ENCODE measurements around the gene SLC35G3. TPM values are rescaled to one million over a fixed set of nuclear protein-coding genes. Genes with fewer than 3 reads are reported as not detected.
"Not testable (repeated sequence)": the region's sequence is repeated elsewhere in the genome, so short reads cannot be mapped to it uniquely, and the experiment has no call there.

Gene SLC35G3
- total and polyA plus RNA-seq, 10 of the 15 experiments (the other 5 are each of a cell fraction or from before 2014, with no cell fraction given) = not detected

GRCh38 chr17:35235289-35235688 lies 41.1 kb upstream of the SLC35G3 start:
- intact Hi-C loops (cut with micrococcal nuclease; ENCODE audit: unreplicated experiment) (no loop called here), in situ Hi-C loops (cut with MboI) (no loop called here)
- no TSS peak for BruUV-seq (replicated peaks)
- Histone ChIP-seq H3K4me2 (ENCODE audit: control insufficient read depth, insufficient read depth) (no peak overlapping the region), H3K79me2 (ENCODE audit: control insufficient read depth, insufficient read depth, low read length) (no peaks in the 10 kb centered on the region), H3K9me3 (replicated peaks; ENCODE audit: control insufficient read depth, insufficient read depth, low read length) (no peaks in the 10 kb centered on the region), H3K4me3 (no peak overlapping the region), H3K9ac (ENCODE audit: control insufficient read depth, insufficient read depth, low read length) (no peak overlapping the region), H3K4me1 (ENCODE audit: control insufficient read depth, insufficient read depth, low read length) (no peaks in the 10 kb centered on the region), H3K36me3 (ENCODE audit: control insufficient read depth in 2 of 2, insufficient read depth in 2 of 2, low read length in 1 of 2) (no peaks in the 10 kb centered on the region), H4K20me1 (ENCODE audit: control insufficient read depth, insufficient read depth) (no peaks in the 10 kb centered on the region), H3K27me3 (replicated peaks in 1 of 2; ENCODE audit: control insufficient read depth in 2 of 2, insufficient read depth in 2 of 2, low read length in 1 of 2) (no peaks in the 10 kb centered on the region), H3K27ac (ENCODE audit: control insufficient read depth, insufficient read depth) (no peak overlapping the region), H2AFZ (ENCODE audit: control insufficient read depth, low read depth, low read length) (no peak overlapping the region)
- no peak for TF ChIP-seq CEBPB (IDR thresholded peaks at IDR 0.05; ENCODE audit: borderline replicate concordance in 1 of 2, low read depth in 2 of 2, low read length in 2 of 2)
- ChIA-PET RAD21 (ENCODE audit: unreplicated experiment) (no interaction called here), CTCF (no interaction called here), POLR2A (no interaction called here), SMC1A (ENCODE audit: uncharacterized antibody, unreplicated experiment) (no interaction called here)
- DNase-seq (ENCODE audit: low read depth, low spot score) (no peak), FAIRE-seq (no peak), ATAC-seq (no peak)
- WGBS (ENCODE audit: insufficient coverage, insufficient replicate concordance, low lambda C conversion rate, missing lambda C conversion rate) = 59% methylated on average over 3 of the region's 3 CpGs

GRCh38 chr17:35234315-35234714 lies 40.1 kb upstream of the SLC35G3 start:
- SMC1A ChIA-PET (ENCODE audit: uncharacterized antibody, unreplicated experiment); H3K79me2 ChIP-seq (ENCODE audit: control insufficient read depth, insufficient read depth, low read length); H3K27me3 ChIP-seq (replicated peaks in 1 of 2; ENCODE audit: control insufficient read depth in 2 of 2, insufficient read depth in 2 of 2, low read length in 1 of 2); FAIRE-seq; DNase-seq (ENCODE audit: low read depth, low spot score); H3K4me3 ChIP-seq; H3K9ac ChIP-seq (ENCODE audit: control insufficient read depth, insufficient read depth, low read length); POLR2A ChIA-PET; BruUV-seq (replicated peaks); H3K4me1 ChIP-seq (ENCODE audit: control insufficient read depth, insufficient read depth, low read length); H4K20me1 ChIP-seq (ENCODE audit: control insufficient read depth, insufficient read depth); H2AFZ ChIP-seq (ENCODE audit: control insufficient read depth, low read depth, low read length); H3K9me3 ChIP-seq (replicated peaks; ENCODE audit: control insufficient read depth, insufficient read depth, low read length); ATAC-seq; RAD21 ChIA-PET (ENCODE audit: unreplicated experiment); H3K36me3 ChIP-seq (ENCODE audit: control insufficient read depth in 2 of 2, insufficient read depth in 2 of 2, low read length in 1 of 2); H3K4me2 ChIP-seq (ENCODE audit: control insufficient read depth, insufficient read depth); H3K27ac ChIP-seq (ENCODE audit: control insufficient read depth, insufficient read depth); intact Hi-C loops (cut with micrococcal nuclease; ENCODE audit: unreplicated experiment); in situ Hi-C loops (cut with MboI): not testable (repeated sequence)
- WGBS (ENCODE audit: insufficient coverage, insufficient replicate concordance, low lambda C conversion rate, missing lambda C conversion rate) = 52% methylated on average over 4 of the region's 4 CpGs
- CTCF ChIA-PET = interaction anchor here (1.0 kb wide), 1 partner anchor 9 kb away, joined by 3 read pairs; the partner anchor contains the start of gene SLFN5

Data from GM12878 (cell line).